Fibroblast of pulmonary artery (primary cell): ENCODE measurements around the gene LMF1.

Experiments
- DNase-seq: peaks from one replicate; pipeline ENCODE4 v3.0.0-alpha.2; 2010; ENCODE audit warnings: low read depth
- H3K4me3 ChIP-seq: replicated peaks from 2 replicates; pipeline ENCODE4 v1.5.1; 2011; ENCODE audit warnings: low read depth, mild to moderate bottlenecking, control low read depth, low read length, moderate library complexity
- TF ChIP-seq, protein P1 (sequence below): IDR thresholded peaks from 2 replicates; pipeline ENCODE4 v1.5.1; 2011; ENCODE audit warnings: mild to moderate bottlenecking, control low read depth, low read length, inconsistent platforms; ENCODE audit errors: missing control alignments

Gene LMF1

GRCh38 chr16:922051-922450 is 48.7 kb downstream of the LMF1 start:
- TF ChIP-seq, protein P1, sequence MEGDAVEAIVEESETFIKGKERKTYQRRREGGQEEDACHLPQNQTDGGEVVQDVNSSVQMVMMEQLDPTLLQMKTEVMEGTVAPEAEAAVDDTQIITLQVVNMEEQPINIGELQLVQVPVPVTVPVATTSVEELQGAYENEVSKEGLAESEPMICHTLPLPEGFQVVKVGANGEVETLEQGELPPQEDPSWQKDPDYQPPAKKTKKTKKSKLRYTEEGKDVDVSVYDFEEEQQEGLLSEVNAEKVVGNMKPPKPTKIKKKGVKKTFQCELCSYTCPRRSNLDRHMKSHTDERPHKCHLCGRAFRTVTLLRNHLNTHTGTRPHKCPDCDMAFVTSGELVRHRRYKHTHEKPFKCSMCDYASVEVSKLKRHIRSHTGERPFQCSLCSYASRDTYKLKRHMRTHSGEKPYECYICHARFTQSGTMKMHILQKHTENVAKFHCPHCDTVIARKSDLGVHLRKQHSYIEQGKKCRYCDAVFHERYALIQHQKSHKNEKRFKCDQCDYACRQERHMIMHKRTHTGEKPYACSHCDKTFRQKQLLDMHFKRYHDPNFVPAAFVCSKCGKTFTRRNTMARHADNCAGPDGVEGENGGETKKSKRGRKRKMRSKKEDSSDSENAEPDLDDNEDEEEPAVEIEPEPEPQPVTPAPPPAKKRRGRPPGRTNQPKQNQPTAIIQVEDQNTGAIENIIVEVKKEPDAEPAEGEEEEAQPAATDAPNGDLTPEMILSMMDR, result no peak
- H3K4me3 ChIP-seq, result no peak overlapping the region
- no peak for DNase-seq

DNA sequence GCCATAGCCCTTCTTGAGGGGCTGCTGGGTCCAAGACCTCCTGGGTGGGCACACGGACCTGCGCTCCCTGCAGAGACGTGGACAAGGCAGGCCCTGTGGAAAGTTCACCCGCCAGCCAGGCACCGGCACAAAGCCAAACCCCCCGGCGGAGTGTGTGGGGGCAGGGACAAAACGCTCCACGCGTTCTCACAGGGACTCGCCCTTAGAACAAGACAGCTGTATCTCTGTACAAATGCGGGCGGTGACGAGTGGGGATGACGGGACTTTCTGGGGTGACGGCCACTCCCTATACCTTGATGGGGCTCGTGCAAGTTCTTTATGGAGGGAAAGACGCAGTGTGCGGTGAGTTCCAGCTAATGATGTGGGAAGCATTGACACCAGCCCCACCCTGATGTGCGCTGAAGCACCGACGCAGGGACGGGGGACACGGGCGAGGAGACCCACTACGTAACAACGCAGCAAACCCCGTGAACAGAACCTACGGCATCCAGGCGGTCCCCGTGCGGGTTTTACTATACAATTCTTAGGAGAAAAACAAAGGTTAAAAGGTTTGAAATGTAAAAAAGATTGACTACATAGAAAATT is 49.4 kb downstream of the LMF1 start:
- DNase-seq, result no peak
- TF ChIP-seq, protein P1, result no peak
- no peak overlapping the region for H3K4me3 ChIP-seq

- TF ChIP-seq, protein P1, result no peak
- DNase-seq, result peak; percentile 17
- no peak overlapping the region for H3K4me3 ChIP-seq
Measured at GRCh38 chr16:920717-921116, 50.1 kb downstream of the LMF1 start.

DNA sequence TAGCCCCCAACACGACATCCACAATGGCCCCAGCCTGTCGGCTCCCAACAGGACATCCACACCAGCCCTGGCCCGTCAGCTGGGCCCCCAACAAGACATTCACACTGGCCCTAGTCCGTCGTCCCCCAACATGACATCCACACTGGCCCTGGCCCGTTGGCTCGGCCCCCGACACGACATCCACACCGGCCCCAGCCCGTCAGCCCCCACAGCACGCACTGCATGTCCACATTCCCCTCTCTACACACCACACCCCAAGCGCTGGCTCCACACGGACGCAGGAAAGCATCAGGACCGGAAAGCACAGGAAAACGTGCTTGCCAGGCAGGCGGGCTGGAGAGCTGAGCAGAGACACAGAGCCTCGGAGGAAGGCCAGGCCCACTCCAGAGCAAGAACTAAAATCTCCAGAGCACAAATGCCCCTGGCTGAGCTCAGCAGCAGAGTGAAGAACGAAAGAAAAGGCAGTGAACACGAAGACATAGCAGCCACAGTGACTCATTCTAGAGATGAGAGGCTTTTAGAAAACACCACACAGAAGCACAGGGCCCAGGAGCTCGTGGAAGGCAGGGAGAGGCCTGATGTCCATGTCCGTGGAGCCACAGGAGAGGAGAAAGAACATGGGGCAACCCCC is 50.6 kb downstream of the LMF1 start:
- peak; percentile 42 for DNase-seq
- TF ChIP-seq, protein P1, result no peak
- H3K4me3 ChIP-seq, result no peak overlapping the region

GRCh38 chr16:919658-920050 is 51.1 kb downstream of the LMF1 start:
- H3K4me3 ChIP-seq, result no peak overlapping the region
- TF ChIP-seq, protein P1, result no peak
- no peak for DNase-seq

GRCh38 chr16:918741-919657 is 51.8 kb downstream of the LMF1 start:
- DNase-seq, result no peak
- TF ChIP-seq, protein P1, result no peak
- no peak overlapping the region for H3K4me3 ChIP-seq
